Upper lobe of left lung (tissue), 6 donors: ENCODE measurements around the gene DGCR2. TPM values are rescaled to one million over a fixed set of nuclear protein-coding genes. Genes with fewer than 3 reads are reported as not detected.

Experiments used
- ATAC-seq, 2 donors: fragments of 200-7000 bp; cut with Tn5 transposase; one replicate each; pipeline ENCODE4 v1.9.1; 2022; ENCODE audit warnings: mild to moderate bottlenecking in 2 of 2, moderate library complexity in 2 of 2; ENCODE audit not compliant: low FRiP score in 2 of 2
- DNase-seq, 2 donors: peaks; one replicate each; pipeline ENCODE4 v3.0.0-alpha.2; 2019 to 2020
- H3K27ac ChIP-seq, 4 donors: fragments of 200-600 bp; sonication (generic); one replicate each; pipeline ENCODE4 v1.5.1; 2016 to 2019
- H3K27me3 ChIP-seq, 4 donors: fragments of 200-600 bp; sonication (generic); one replicate each; pipeline ENCODE4 v1.5.1; 2017 to 2019
- H3K36me3 ChIP-seq, 4 donors: fragments of 200-600 bp; sonication (generic); one replicate each; pipeline ENCODE4 v1.5.1; 2016 to 2019
- H3K4me1 ChIP-seq, 4 donors: fragments of 200-600 bp; sonication (generic); one replicate each; pipeline ENCODE4 v1.5.1; 2018 to 2019
- H3K4me3 ChIP-seq, 4 donors: fragments of 200-600 bp; sonication (generic); one replicate each; pipeline ENCODE4 v1.5.1; 2017 to 2019; ENCODE audit warnings: mild to moderate bottlenecking in 2 of 4, moderate library complexity in 1 of 4
- H3K9me3 ChIP-seq, 4 donors: fragments of 200-600 bp; sonication (generic); one replicate each; pipeline ENCODE4 v1.5.1; 2018 to 2019
- CTCF ChIP-seq, 6 experiments: fragments of 450-650 bp in 4 of 6; fragments of 200-600 bp in 2 of 6; sonication (generic) in 2 of 6; IDR thresholded peaks; one replicate each; pipeline ENCODE4 v1.5.1; 2016 to 2019; ENCODE audit warnings: antibody characterized with exemption in 6 of 6
- EP300 ChIP-seq, 4 donors: sonication (generic); formaldehyde crosslinking; IDR thresholded peaks; one replicate each; pipeline ENCODE4 v1.5.1; 2017; ENCODE audit warnings: antibody characterized with exemption in 4 of 4, control low read depth in 2 of 4
- POLR2A ChIP-seq, 4 donors: fragments of 450-650 bp; IDR thresholded peaks; one replicate each; pipeline ENCODE4 v1.5.1; 2016 to 2017; ENCODE audit warnings: antibody characterized with exemption in 4 of 4, mild to moderate bottlenecking in 2 of 4
- POLR2AphosphoS5 ChIP-seq, 2 donors: sonication (generic); formaldehyde crosslinking; IDR thresholded peaks; one replicate each; pipeline ENCODE4 v1.5.1; 2017; ENCODE audit warnings: antibody characterized with exemption in 2 of 2
- WGBS, 2 donors: methylation state at CpG; one replicate each; pipeline ENCODE4 v1.1.5; 2017 to 2018; 5-methylcytosine and 5-hydroxymethylcytosine counted together
- total RNA-seq, 6 donors: library from RNA; depleted of rRNA in 4 of 6; stranded (reverse); fragments of >200 nt in 4 of 6; gene quantifications; one replicate each; pipeline versions ENCODE4 v1.1.0 to v1.2.1, GENCODE V29; 2016 to 2021
- donor health status: DM: no; HTN: no; CAD: no; lungs with moderate emphysema.
- donor health status: DM: no; HTN: yes; CAD: no; lungs with severe emphysema.

The DGCR2 gene
- total RNA-seq, 6 donors from 2014 or later: 65.9 to 101 (median 89.9) TPM

DNA sequence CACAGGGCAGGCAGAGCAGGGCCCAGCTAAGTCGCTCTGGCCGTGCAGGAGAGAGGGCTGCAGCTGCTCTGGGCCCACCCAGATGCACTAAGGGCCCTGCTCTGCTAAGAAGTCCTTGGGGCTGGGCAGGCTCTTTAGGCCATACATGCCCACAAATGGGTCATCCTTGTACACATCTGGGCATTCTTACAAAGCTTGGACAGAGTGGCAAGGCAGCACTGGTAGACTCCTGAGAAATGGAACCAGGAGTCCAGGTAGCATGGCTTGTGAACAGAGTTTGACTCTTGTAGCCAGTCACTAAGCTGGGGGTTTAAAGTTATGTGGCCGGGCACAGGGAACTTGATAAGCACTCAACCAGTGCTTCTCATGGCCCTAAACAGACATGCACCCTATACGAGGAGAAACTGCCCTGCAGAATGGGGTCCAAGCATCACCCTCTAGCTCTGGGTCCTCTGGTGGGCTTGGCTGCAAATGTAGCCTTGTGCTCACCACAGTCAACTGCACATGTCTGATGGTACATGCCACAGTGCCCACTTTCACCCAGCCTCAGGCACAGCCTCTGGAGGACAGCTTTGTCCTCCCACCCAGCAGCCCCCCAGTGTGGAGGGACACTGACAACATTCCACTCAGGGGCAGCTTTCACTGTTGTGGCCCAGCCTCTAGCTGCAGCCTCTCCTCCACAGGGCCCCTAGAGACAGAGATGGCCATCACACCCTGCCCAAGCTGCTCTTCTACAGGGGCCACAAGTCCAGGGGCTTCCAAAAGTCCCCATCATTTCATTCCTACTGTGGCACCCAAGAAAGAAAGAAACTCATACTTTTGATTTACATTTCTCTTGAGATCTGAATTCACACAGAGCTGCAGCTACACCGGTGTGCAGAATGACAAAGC, 75.2 kb downstream of the DGCR2 start:
- no peaks in the 10 kb centered on the region for H3K9me3 ChIP-seq
- H3K27me3 ChIP-seq: no peaks in the 10 kb centered on the region
- DNase-seq (no peak), ATAC-seq (no peak)
- H3K4me1 ChIP-seq: peaks cover 0 to 7% (median 0%) of the 10 kb centered on the region in 4 donors
- peaks cover 35 to 92% (median 76%) of the 10 kb centered on the region in 4 donors for H3K36me3 ChIP-seq
- H3K27ac ChIP-seq: no peak overlapping the region
- WGBS, 2 donors: 95 to 100% methylated on average over 3 to 5 of the region's 5 CpGs
- TF ChIP-seq POLR2AphosphoS5 (IDR thresholded peaks at IDR 0.05) (no peak), POLR2A (IDR thresholded peaks at IDR 0.05) (no peak)
- H3K4me3 ChIP-seq: no peak overlapping the region

DNA sequence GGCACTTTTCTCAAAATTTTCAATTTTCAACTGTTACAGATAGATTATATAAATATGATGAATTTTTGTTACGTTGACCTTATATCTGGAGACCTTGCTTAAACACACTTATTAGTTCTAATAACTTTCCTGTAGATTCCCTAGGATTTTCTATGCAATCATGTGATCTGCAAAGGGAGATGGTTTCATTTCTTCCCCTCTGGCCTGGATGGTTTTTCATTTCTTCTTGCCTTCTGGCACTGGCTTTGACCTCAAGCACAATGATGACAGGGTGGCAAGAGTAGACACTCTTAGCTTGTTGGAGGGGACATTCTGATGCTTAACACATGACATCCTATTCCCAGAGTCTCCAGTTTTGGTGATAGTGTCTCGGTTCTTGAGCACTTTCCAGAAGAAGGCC, 75.9 kb downstream of the DGCR2 start:
- no peaks in the 10 kb centered on the region for H3K27me3 ChIP-seq
- ATAC-seq (no peak), DNase-seq (no peak)
- H3K27ac ChIP-seq: no peak overlapping the region
- H3K36me3 ChIP-seq: peaks cover 35 to 95% (median 81%) of the 10 kb centered on the region in 4 donors
- H3K4me1 ChIP-seq: peaks cover 0 to 7% (median 0%) of the 10 kb centered on the region in 4 donors
- no peak for TF ChIP-seq POLR2A (IDR thresholded peaks at IDR 0.05)
- no peak for TF ChIP-seq EP300 (IDR thresholded peaks at IDR 0.05)
- no peak for TF ChIP-seq POLR2AphosphoS5 (IDR thresholded peaks at IDR 0.05)
- no peak for TF ChIP-seq CTCF (IDR thresholded peaks at IDR 0.05)
- 98 to 100% methylated on average over 1 to 2 of the region's 2 CpGs for WGBS, 2 donors
- H3K4me3 ChIP-seq: no peak overlapping the region
- no peaks in the 10 kb centered on the region for H3K9me3 ChIP-seq

DNA sequence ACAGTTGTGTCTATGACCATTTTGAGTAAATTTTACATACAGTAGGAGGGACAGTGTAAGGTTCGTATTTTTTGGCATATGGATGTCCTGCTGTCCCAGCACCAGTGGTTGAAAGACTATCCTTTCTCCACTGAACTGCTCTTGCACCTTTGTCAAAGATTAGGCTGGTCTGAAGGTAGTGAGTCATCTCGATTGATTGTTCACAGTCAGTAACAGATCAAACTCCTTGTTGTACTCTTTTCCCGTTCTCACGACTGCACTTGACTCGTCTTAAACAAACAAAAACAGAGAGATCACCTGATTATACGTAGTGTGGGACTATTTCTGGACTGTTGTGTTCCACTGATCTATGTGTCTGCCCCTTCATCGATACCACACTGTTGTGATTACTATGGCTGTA, 77.1 kb downstream of the DGCR2 start:
- Histone ChIP-seq H3K4me3 (no peak overlapping the region), H3K9me3 (no peaks in the 10 kb centered on the region), H3K27ac (no peak overlapping the region), H3K4me1 (no peaks in the 10 kb centered on the region), H3K27me3 (no peaks in the 10 kb centered on the region), H3K36me3 (peaks cover 45 to 99% (median 93%) of the 10 kb centered on the region in 4 donors)
- ATAC-seq (no peak), DNase-seq (no peak)
- WGBS, 2 donors: 77 to 93% methylated on average over 7 of the region's 7 CpGs
- TF ChIP-seq CTCF (IDR thresholded peaks at IDR 0.05) (no peak), POLR2AphosphoS5 (IDR thresholded peaks at IDR 0.05) (no peak), EP300 (IDR thresholded peaks at IDR 0.05) (no peak), POLR2A (IDR thresholded peaks at IDR 0.05) (no peak)

DNA sequence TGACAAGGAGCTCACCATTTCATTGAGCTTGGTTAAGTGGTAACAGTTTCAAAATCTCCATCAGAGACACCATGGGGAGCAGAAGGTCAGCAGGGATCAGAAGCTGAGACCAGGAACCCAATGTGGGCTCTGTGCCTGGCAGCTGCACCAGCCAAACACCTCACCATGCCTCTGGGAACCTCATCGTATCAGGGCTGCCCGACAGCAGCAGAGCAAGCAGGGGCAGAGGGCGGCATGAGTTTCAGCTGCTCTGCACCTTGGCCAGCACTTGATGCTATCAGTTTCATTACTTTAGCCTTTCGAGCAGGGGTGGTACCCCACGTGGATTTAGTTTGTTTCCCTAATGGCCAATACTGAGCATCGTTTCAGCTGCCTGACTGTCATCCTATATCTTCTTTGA, 77.8 kb downstream of the DGCR2 start:
- Histone ChIP-seq H3K9me3 (no peaks in the 10 kb centered on the region), H3K4me1 (no peaks in the 10 kb centered on the region), H3K4me3 (no peak overlapping the region), H3K27me3 (no peaks in the 10 kb centered on the region), H3K36me3 (peaks cover 51 to 100% (median 98%) of the 10 kb centered on the region in 4 donors), H3K27ac (no peak overlapping the region)
- ATAC-seq: no peak
- TF ChIP-seq POLR2A (IDR thresholded peaks at IDR 0.05): no peak
- TF ChIP-seq EP300 (IDR thresholded peaks at IDR 0.05): no peak
- no peak for TF ChIP-seq CTCF (IDR thresholded peaks at IDR 0.05)
- TF ChIP-seq POLR2AphosphoS5 (IDR thresholded peaks at IDR 0.05): no peak
- DNase-seq: no peak
- WGBS, 2 donors: 92 to 97% methylated on average over 5 to 6 of the region's 6 CpGs

DNA sequence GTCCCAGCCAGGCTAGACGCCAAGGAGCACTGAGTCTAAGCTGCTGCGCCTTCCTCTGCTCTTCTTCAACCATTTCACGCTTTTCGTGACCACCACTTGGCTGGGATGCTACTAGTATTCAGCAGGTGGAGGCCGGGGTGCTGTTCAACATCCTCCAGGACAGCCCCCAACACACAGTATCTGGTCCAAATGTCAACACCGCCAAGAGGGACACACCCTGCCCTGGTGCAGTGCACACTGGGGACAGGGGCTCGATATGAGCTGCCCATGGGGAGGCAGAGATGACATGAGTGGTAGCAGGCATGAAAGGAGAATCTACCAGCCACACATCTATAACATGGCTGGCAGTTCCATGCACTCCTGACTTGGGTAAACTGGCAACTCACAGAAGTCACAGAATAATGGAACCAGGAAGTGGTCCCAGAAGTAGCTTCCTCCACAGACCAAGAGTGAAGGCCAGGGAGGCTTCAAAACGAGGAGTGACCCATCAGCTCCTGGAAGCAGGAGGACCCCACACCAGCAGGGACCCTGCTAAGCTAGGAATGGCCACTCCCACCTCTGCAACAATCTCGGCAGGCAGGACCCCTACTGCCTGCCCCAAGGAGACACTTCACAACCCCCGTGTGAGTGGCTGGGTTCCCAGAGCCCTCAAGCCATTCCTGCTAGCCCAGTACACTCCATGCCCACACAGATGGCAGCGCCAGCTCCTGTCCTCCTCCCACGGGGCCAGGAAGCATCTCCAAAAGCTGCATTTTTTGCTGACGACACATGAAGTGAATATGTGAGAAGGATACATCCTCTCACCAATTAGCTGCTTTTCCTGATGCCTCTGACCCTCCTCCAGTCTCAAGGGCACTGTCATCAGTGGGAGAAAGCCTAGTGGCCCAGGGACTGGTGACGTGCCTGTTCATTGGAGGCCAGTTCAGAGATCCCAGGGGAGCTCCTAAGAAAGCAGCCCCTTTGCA, 78.8 kb downstream of the DGCR2 start:
- H3K27me3 ChIP-seq: no peaks in the 10 kb centered on the region
- no peak overlapping the region for H3K4me3 ChIP-seq
- H3K27ac ChIP-seq: no peak overlapping the region
- ATAC-seq (no peak), DNase-seq (no peak)
- TF ChIP-seq POLR2AphosphoS5 (IDR thresholded peaks at IDR 0.05): no peak
- no peak for TF ChIP-seq POLR2A (IDR thresholded peaks at IDR 0.05)
- no peak for TF ChIP-seq EP300 (IDR thresholded peaks at IDR 0.05)
- TF ChIP-seq CTCF (IDR thresholded peaks at IDR 0.05): no peak
- no peaks in the 10 kb centered on the region for H3K4me1 ChIP-seq
- 84 to 88% methylated on average over 13 to 14 of the region's 14 CpGs for WGBS, 2 donors
- H3K36me3 ChIP-seq: peaks cover 44 to 100% (median 98%) of the 10 kb centered on the region in 4 donors
- no peaks in the 10 kb centered on the region for H3K9me3 ChIP-seq
